ENCODE measurements around the gene PCDH12.

DNA sequence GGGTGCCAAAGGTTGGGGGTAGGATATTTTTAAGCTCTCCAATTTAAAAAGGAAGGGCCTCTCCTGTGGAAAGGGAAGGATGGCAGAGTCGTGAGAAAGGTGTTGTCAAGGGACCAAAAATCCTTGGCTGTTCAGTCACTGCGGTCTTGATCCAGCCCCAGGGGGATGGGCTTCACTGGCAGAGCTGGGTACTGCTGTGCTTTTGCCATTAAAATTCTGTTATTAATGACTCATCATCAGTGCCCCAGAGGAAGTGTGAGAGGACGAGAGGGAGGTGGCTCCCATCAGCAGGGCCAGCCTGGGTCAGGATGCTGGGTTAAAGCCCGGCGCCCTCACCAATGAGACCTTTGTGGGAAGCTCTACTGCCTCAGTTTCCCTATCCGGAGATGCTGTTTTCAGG is 16.7 kb downstream of the PCDH12 start:
- TF ChIP-seq, protein P1, sequence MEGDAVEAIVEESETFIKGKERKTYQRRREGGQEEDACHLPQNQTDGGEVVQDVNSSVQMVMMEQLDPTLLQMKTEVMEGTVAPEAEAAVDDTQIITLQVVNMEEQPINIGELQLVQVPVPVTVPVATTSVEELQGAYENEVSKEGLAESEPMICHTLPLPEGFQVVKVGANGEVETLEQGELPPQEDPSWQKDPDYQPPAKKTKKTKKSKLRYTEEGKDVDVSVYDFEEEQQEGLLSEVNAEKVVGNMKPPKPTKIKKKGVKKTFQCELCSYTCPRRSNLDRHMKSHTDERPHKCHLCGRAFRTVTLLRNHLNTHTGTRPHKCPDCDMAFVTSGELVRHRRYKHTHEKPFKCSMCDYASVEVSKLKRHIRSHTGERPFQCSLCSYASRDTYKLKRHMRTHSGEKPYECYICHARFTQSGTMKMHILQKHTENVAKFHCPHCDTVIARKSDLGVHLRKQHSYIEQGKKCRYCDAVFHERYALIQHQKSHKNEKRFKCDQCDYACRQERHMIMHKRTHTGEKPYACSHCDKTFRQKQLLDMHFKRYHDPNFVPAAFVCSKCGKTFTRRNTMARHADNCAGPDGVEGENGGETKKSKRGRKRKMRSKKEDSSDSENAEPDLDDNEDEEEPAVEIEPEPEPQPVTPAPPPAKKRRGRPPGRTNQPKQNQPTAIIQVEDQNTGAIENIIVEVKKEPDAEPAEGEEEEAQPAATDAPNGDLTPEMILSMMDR (IDR thresholded peaks at IDR 0.05; ENCODE audit: low read length) = no peak
- TF ChIP-seq EZH2phosphoT487 (IDR thresholded peaks at IDR 0.05; ENCODE audit: low read length) (no peak), EZH2 (optimal IDR thresholded peaks at IDR 0.05; ENCODE audit: low read depth, low read length) (no peak)

Measured in MM.1S (cell line).